Esophagus squamous epithelium (tissue), 5 donors: ENCODE results near the gene GFI1. TPM values are rescaled to one million over a fixed set of nuclear protein-coding genes. Genes with fewer than 3 reads are reported as not detected.
"Not testable (repeated sequence)": the region's sequence is repeated elsewhere in the genome, so short reads cannot be mapped to it uniquely, and the experiment has no call there.

Source experiments
- DNase-seq: peaks from one replicate; lab custom pipeline; 2025; lab: John Stamatoyannopoulos, UW
- H3K27ac ChIP-seq, 4 donors: fragments of 200-600 bp; sonication (generic); one replicate each; pipeline ENCODE4 v1.5.1; 2016 to 2019; ENCODE audit warnings: mild to moderate bottlenecking in 1 of 4
- H3K27me3 ChIP-seq, 4 donors: fragments of 200-600 bp; sonication (generic); 1 replicate in 3 of 4; 2 replicates in 1 of 4; pipeline versions ENCODE4 v1.5.1 to v1.6.0; 2017 to 2021; ENCODE audit warnings: antibody characterized with exemption in 1 of 4
- H3K36me3 ChIP-seq, 3 donors: fragments of 200-600 bp; sonication (generic); one replicate each; pipeline ENCODE4 v1.5.1; 2016 to 2019
- H3K4me1 ChIP-seq, 3 donors: fragments of 200-600 bp; sonication (generic); one replicate each; pipeline ENCODE4 v1.5.1; 2017 to 2019
- H3K4me3 ChIP-seq, 4 donors: fragments of 200-600 bp; sonication (generic); 1 replicate in 3 of 4; 2 replicates in 1 of 4; pipeline ENCODE4 v1.5.1; 2016 to 2019; ENCODE audit warnings: mild to moderate bottlenecking in 2 of 4, moderate library complexity in 1 of 4
- H3K9me3 ChIP-seq, 3 donors: fragments of 200-600 bp; sonication (generic); one replicate each; pipeline ENCODE4 v1.5.1; 2016 to 2019
- CTCF ChIP-seq, 6 experiments: fragments of 450-650 bp in 4 of 6; fragments of 200-600 bp in 2 of 6; sonication (generic) in 2 of 6; IDR thresholded peaks; one replicate each; pipeline ENCODE4 v1.5.1; 2016 to 2019; ENCODE audit warnings: antibody characterized with exemption in 6 of 6, mild to moderate bottlenecking in 4 of 6, moderate library complexity in 4 of 6
- POLR2A ChIP-seq, 4 donors: fragments of 450-650 bp; IDR thresholded peaks; one replicate each; pipeline ENCODE4 v1.6.1; 2017; ENCODE audit warnings: antibody characterized with exemption in 4 of 4, mild to moderate bottlenecking in 4 of 4, moderate library complexity in 3 of 4
- WGBS, 2 donors: methylation state at CpG; one replicate each; pipeline ENCODE4 v1.1.5; 2018; 5-methylcytosine and 5-hydroxymethylcytosine counted together
- intact Hi-C: fragments of 100-400 bp; cut with DNase I; formaldehyde crosslinking; loops from one replicate; pipeline ENCODE4 v1.15.0; 2022
- total RNA-seq, 4 donors: library from RNA; depleted of rRNA; stranded (reverse); fragments of >200 nt; gene quantifications; one replicate each; pipeline ENCODE4 v1.1.0, GENCODE V29; 2016
- donor health status: DM: yes; HTN: yes; CAD: no.

Gene GFI1
- total RNA-seq: 1 to 10 TPM in 2 of 4 donors, under 1 TPM in 2; 0.09 to 2.7 (median 0.85) TPM

- Histone ChIP-seq H3K36me3 (no peaks in the 10 kb centered on the region), H3K27ac (peak within 1 kb of the TSS; percentile 31 to 77 (median 58)), H3K27me3 (peaks cover 28 to 87% (median 39%) of the 10 kb centered on the region in 4 donors), H3K4me3 (peak within 1 kb of the TSS; percentile 33 to 67 (median 50)), H3K4me1 (peaks cover 39 to 56% (median 48%) of the 10 kb centered on the region in 3 donors), H3K9me3 (no peaks in the 10 kb centered on the region)
- WGBS, 2 donors: 4% methylated on average over 14 of the region's 77 CpGs; no CpG with 5 or more reads in 1 of the 2 donors
- intact Hi-C loops: no loop called here
- DNase-seq: no peak
- TF ChIP-seq POLR2A (IDR thresholded peaks at IDR 0.05) (no peak), CTCF (IDR thresholded peaks at IDR 0.05) (no peak)
Measured at GRCh38 chr1:92486251-92487077, at the start of gene GFI1. TSS of gene GFI1 (minus strand) at chr1:92486925. CDS start at chr1:92483487, 3,438 bp downstream.

- H3K4me1 ChIP-seq, intact Hi-C loops, H3K4me3 ChIP-seq, H3K36me3 ChIP-seq, H3K9me3 ChIP-seq, H3K27ac ChIP-seq, DNase-seq, H3K27me3 ChIP-seq: not testable (repeated sequence)
- WGBS, 2 donors: 90 to 93% methylated on average over 4 of the region's 4 CpGs
Measured at GRCh38 chr1:92532371-92532770, 45.6 kb upstream of the GFI1 start.

- H3K27me3 ChIP-seq, H3K9me3 ChIP-seq, H3K27ac ChIP-seq, DNase-seq, intact Hi-C loops, H3K4me1 ChIP-seq, H3K4me3 ChIP-seq, H3K36me3 ChIP-seq: not testable (repeated sequence)
- 82 to 83% methylated on average over 3 of the region's 3 CpGs for WGBS, 2 donors
Measured at GRCh38 chr1:92531939-92532338, 45.2 kb upstream of the GFI1 start.

GRCh38 chr1:92527670-92528069 is 40.9 kb upstream of the GFI1 start:
- TF ChIP-seq CTCF (IDR thresholded peaks at IDR 0.05): no peak
- TF ChIP-seq POLR2A (IDR thresholded peaks at IDR 0.05): no peak
- Histone ChIP-seq H3K4me1 (no peaks in the 10 kb centered on the region), H3K4me3 (no peak overlapping the region), H3K36me3 (no peaks in the 10 kb centered on the region), H3K27ac (no peak overlapping the region), H3K9me3 (no peaks in the 10 kb centered on the region), H3K27me3 (no peaks in the 10 kb centered on the region)
- 87 to 95% methylated on average over 2 of the region's 2 CpGs for WGBS, 2 donors
- intact Hi-C loops: no loop called here
- no peak for DNase-seq

GRCh38 chr1:92524944-92525590 is 38.3 kb upstream of the GFI1 start:
- H3K4me1 ChIP-seq, H3K36me3 ChIP-seq, H3K27ac ChIP-seq, H3K4me3 ChIP-seq, intact Hi-C loops, H3K27me3 ChIP-seq, H3K9me3 ChIP-seq, DNase-seq: not testable (repeated sequence)
- 89 to 96% methylated on average over 6 of the region's 9 CpGs for WGBS, 2 donors

GRCh38 chr1:92519043-92519442 is 32.3 kb upstream of the GFI1 start:
- 63 to 74% methylated on average over 2 of the region's 2 CpGs for WGBS, 2 donors
- Histone ChIP-seq H3K36me3 (no peaks in the 10 kb centered on the region), H3K4me1 (no peaks in the 10 kb centered on the region), H3K9me3 (no peaks in the 10 kb centered on the region), H3K4me3 (no peak overlapping the region), H3K27ac (no peak overlapping the region), H3K27me3 (no peaks in the 10 kb centered on the region)
- no peak for TF ChIP-seq POLR2A (IDR thresholded peaks at IDR 0.05)
- no peak for TF ChIP-seq CTCF (IDR thresholded peaks at IDR 0.05)
- no peak for DNase-seq
- intact Hi-C loops: no loop called here
